Astrocyte (in vitro differentiated cells and primary cell): Measurements from ENCODE around the gene CELF4.

Source experiments
- EZH2 ChIP-seq: IDR thresholded peaks from 2 replicates; pipeline ENCODE4 v1.6.1; 2012; ENCODE audit warnings: mild to moderate bottlenecking, low read length, inconsistent platforms; ENCODE audit not compliant: insufficient read depth
- TF ChIP-seq, protein P1 (sequence below): IDR thresholded peaks from 2 replicates; pipeline ENCODE4 v1.5.1; 2011; ENCODE audit warnings: low read depth, mild to moderate bottlenecking, inconsistent platforms, low read length, moderate library complexity; ENCODE audit not compliant: insufficient read depth

DNA sequence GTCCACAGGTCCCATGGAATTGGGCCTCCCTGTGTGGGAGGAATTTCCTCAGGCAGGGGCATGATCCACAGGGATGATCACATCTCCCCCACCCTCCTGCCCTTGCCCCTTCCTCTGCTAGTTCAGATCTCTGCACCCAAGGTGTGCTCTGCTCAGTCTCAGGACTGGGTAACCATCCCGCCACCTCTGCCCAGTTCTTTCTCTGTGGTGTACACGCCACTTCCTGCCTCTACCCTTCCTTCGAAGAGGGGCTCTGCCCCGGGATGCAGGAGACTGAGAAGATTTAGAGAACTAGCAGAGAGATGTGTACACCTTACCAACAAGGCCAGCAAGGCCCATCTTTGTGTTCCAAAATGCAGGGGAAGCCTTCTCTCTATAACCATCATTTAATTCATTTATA is 160.4 kb downstream of the CELF4 start:
- TF ChIP-seq, protein P1, sequence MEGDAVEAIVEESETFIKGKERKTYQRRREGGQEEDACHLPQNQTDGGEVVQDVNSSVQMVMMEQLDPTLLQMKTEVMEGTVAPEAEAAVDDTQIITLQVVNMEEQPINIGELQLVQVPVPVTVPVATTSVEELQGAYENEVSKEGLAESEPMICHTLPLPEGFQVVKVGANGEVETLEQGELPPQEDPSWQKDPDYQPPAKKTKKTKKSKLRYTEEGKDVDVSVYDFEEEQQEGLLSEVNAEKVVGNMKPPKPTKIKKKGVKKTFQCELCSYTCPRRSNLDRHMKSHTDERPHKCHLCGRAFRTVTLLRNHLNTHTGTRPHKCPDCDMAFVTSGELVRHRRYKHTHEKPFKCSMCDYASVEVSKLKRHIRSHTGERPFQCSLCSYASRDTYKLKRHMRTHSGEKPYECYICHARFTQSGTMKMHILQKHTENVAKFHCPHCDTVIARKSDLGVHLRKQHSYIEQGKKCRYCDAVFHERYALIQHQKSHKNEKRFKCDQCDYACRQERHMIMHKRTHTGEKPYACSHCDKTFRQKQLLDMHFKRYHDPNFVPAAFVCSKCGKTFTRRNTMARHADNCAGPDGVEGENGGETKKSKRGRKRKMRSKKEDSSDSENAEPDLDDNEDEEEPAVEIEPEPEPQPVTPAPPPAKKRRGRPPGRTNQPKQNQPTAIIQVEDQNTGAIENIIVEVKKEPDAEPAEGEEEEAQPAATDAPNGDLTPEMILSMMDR: no peak
- TF ChIP-seq EZH2: no peak
